Hepatocyte (in vitro differentiated cells): ENCODE measurements around the gene BMP7.

Experiments used
- EZH2 ChIP-seq: fragments of 200-600 bp; sonication (generic); IDR thresholded peaks from 2 replicates; pipeline ENCODE4 v1.6.1; 2016; ENCODE audit warnings: antibody characterized with exemption, mild to moderate bottlenecking, borderline replicate concordance
- EZH2phosphoT487 ChIP-seq: fragments of 200-600 bp; sonication (generic); IDR thresholded peaks from one replicate; pipeline ENCODE4 v1.6.1; 2018; ENCODE audit warnings: antibody characterized with exemption, mild to moderate bottlenecking, low read depth, moderate library complexity; ENCODE audit not compliant: unreplicated experiment, severe bottlenecking
- TF ChIP-seq, protein P1 (sequence below): fragments of 200-600 bp; sonication (generic); IDR thresholded peaks from 2 replicates; pipeline ENCODE4 v1.5.1; 2016; ENCODE audit warnings: antibody characterized with exemption, mild to moderate bottlenecking; ENCODE audit not compliant: poor library complexity

GRCh38 chr20:57306747-57307146 is 40.3 kb upstream of the BMP7 start:
- TF ChIP-seq EZH2 (no peak), EZH2phosphoT487 (no peak)
- TF ChIP-seq, protein P1, sequence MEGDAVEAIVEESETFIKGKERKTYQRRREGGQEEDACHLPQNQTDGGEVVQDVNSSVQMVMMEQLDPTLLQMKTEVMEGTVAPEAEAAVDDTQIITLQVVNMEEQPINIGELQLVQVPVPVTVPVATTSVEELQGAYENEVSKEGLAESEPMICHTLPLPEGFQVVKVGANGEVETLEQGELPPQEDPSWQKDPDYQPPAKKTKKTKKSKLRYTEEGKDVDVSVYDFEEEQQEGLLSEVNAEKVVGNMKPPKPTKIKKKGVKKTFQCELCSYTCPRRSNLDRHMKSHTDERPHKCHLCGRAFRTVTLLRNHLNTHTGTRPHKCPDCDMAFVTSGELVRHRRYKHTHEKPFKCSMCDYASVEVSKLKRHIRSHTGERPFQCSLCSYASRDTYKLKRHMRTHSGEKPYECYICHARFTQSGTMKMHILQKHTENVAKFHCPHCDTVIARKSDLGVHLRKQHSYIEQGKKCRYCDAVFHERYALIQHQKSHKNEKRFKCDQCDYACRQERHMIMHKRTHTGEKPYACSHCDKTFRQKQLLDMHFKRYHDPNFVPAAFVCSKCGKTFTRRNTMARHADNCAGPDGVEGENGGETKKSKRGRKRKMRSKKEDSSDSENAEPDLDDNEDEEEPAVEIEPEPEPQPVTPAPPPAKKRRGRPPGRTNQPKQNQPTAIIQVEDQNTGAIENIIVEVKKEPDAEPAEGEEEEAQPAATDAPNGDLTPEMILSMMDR = no peak
